ENCODE measurements around the gene ADGRL4.

GRCh38 chr1:78972723-78973122, 33.8 kb downstream of the ADGRL4 start:
- TF ChIP-seq CTCF (conservative IDR thresholded peaks at IDR 0.05; ENCODE audit: low read depth in 2 of 2) (no peak), REST (IDR thresholded peaks at IDR 0.05; ENCODE audit: unreplicated experiment) (no peak), JUNB (IDR thresholded peaks at IDR 0.05; ENCODE audit: unreplicated experiment) (no peak), EZH2 (IDR thresholded peaks at IDR 0.05; ENCODE audit: low read depth, unreplicated experiment) (no peak)

Measured in GM23338 (cell line).